HG03103 (cell line): Measurements from ENCODE around the gene PHACTR1.
"Not testable (repeated sequence)": the region's sequence is repeated elsewhere in the genome, so short reads cannot be mapped to it uniquely, and the experiment has no call there.

ENCODE experiments used
- ATAC-seq: cut with Tn5 transposase; IDR thresholded peaks from one replicate; pipeline ENCODE4 v1.9.1; 2021; ENCODE audit warnings: low read depth; ENCODE audit not compliant: unreplicated experiment

The PHACTR1 gene

GRCh38 chr6:12748815-12749521 lies 32.4 kb downstream of the PHACTR1 start:
- ATAC-seq, result no peak

- ATAC-seq, result no peak
Measured at GRCh38 chr6:12749531-12750379, 33.2 kb downstream of the PHACTR1 start.

- ATAC-seq, result no peak
Measured at GRCh38 chr6:12750416-12750815, 33.8 kb downstream of the PHACTR1 start.

- no peak for ATAC-seq
Measured at GRCh38 chr6:12751694-12752325, 35.2 kb downstream of the PHACTR1 start.

GRCh38 chr6:12753036-12753435 lies 36.5 kb downstream of the PHACTR1 start:
- no peak for ATAC-seq

- ATAC-seq, result no peak
Measured at GRCh38 chr6:12760226-12760625, 43.7 kb downstream of the PHACTR1 start.

- ATAC-seq, result no peak
Measured at GRCh38 chr6:12760911-12761310, 44.3 kb downstream of the PHACTR1 start.

- ATAC-seq, result no peak
Measured at GRCh38 chr6:12761376-12762115, 45.0 kb downstream of the PHACTR1 start.

GRCh38 chr6:12762731-12763434 lies 46.3 kb downstream of the PHACTR1 start:
- not testable (repeated sequence) for ATAC-seq

- ATAC-seq, result no peak
Measured at GRCh38 chr6:12766365-12766764, 49.8 kb downstream of the PHACTR1 start.

- ATAC-seq, result no peak
Measured at GRCh38 chr6:12767016-12767415, 50.4 kb downstream of the PHACTR1 start.

GRCh38 chr6:12769556-12770256 lies 53.1 kb downstream of the PHACTR1 start:
- no peak for ATAC-seq

GRCh38 chr6:12772416-12772815 lies 55.8 kb downstream of the PHACTR1 start:
- no peak for ATAC-seq

GRCh38 chr6:12776291-12776690 lies 59.7 kb downstream of the PHACTR1 start:
- ATAC-seq, result no peak

- ATAC-seq, result no peak
Measured at GRCh38 chr6:12779772-12780171, 63.2 kb downstream of the PHACTR1 start.

GRCh38 chr6:12782136-12782535 lies 65.6 kb downstream of the PHACTR1 start:
- no peak for ATAC-seq

- no peak for ATAC-seq
Measured at GRCh38 chr6:12785301-12785700, 68.7 kb downstream of the PHACTR1 start.

- no peak for ATAC-seq
Measured at GRCh38 chr6:12785921-12786320, 69.4 kb downstream of the PHACTR1 start.

GRCh38 chr6:12791371-12791770 lies 74.8 kb downstream of the PHACTR1 start:
- ATAC-seq, result no peak

- ATAC-seq, result no peak
Measured at GRCh38 chr6:12798326-12798725, 81.8 kb downstream of the PHACTR1 start.
